GM15510 (cell line): ENCODE measurements around the gene TMEM209.

Source experiments
- POLR2A ChIP-seq: IDR thresholded peaks from 3 replicates; pipeline ENCODE4 v1.6.1; 2011; ENCODE audit warnings: borderline replicate concordance; ENCODE audit not compliant: insufficient read length; ENCODE audit errors: extremely low read depth

TMEM209 gene

DNA sequence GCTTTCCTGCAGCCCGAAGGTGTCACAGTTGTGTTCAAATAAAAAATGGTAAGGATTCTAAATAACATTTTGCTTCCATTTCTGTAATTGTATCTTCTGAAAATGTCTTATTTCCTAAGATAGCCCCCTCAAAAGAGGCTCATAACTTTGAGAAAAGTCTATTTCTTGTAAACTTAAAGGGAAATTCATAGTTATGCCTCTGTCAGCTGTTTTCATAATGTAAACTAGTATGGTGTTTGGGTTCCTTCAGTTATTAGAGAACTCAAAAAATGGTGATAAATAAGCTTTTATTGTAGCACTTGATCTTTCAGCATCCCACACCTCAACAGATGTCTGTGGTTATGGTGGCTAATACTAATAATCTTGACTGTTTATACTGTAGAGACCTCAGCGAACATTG is 77.8 kb downstream of the TMEM209 start:
- no peak for TF ChIP-seq POLR2A

- no peak for TF ChIP-seq POLR2A
These were observed 80.5 kb downstream of the TMEM209 start for GRCh38 chr7:130124711-130125110.

DNA sequence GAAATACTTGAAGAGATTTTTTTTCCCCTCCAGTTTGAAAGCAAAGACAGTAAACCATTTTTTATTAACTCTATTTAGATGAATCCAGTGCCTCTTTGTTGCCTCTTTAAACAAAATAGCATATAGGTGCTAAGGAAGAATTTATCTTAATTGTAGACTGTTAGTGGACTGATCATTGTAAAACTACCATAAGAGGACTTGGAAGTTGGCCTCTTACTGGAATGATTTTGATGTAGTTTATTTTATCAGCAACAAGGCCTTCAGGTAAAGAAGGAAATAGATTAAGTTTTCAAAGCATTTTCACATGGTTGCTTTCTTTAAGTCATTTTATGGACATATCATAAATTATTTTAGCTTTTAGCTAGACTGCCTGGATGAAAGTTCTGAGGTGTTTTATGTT is 81.7 kb downstream of the TMEM209 start:
- no peak for TF ChIP-seq POLR2A

DNA sequence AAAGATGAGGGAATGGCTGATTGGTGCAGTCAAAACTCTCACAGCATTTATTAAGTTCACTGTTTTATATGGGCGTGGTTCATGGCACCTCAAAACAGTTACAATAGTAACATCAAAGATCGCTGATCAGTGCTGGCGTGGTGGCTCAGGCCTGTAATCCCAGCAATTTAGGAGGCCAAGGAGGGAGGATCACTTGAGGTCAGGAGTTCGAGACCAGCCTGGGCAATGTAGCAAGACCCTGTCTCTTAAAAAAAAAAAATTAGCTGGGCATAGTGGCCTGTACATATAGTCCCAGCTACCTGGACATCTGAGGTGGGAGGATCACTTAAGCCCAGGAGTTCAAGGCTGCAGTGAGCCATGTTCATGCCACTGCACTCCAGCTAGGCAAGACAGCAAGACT is 86.4 kb downstream of the TMEM209 start:
- TF ChIP-seq POLR2A: no peak

- TF ChIP-seq POLR2A: no peak
These were observed 86.9 kb downstream of the TMEM209 start for GRCh38 chr7:130118294-130118693.

DNA sequence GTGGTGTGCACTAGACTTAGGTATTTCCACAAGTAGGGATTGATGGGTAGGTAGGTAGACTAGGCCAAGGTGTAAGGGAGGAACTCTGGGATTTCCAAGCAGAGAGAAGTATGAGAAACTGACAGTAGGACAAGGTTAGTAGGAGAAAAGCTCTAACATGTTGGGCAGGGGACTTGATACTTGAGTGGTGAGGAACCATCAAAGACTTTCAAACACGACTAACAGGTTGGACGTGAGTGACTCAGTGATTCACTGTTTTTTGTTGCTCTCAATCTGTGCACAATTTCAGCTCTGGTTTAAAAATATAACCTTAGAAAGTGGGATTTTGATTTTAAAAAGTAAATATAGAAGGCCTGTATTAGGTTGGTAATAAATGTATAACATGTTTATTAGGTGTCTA is 90.4 kb downstream of the TMEM209 start:
- TF ChIP-seq POLR2A: no peak
